NK-92 (cell line): Measurements from ENCODE around the gene TMEM47.

ENCODE experiments used
- DNase-seq: peaks from one replicate; lab custom pipeline; 2025; ENCODE audit not compliant: unreplicated experiment; lab: John Stamatoyannopoulos, UW

The TMEM47 gene

GRCh38 chrX:34586346-34586911 is 70.7 kb downstream of the TMEM47 start:
- no peak for DNase-seq

GRCh38 chrX:34585561-34585960 is 71.5 kb downstream of the TMEM47 start:
- DNase-seq, result no peak

- no peak for DNase-seq
Observed at GRCh38 chrX:34584781-34585180, 72.3 kb downstream of the TMEM47 start.

GRCh38 chrX:34580069-34580468 is 77.0 kb downstream of the TMEM47 start:
- DNase-seq, result no peak

GRCh38 chrX:34578237-34578636 is 78.8 kb downstream of the TMEM47 start:
- no peak for DNase-seq
